Measurements from ENCODE around the gene POU2F1.

DNA sequence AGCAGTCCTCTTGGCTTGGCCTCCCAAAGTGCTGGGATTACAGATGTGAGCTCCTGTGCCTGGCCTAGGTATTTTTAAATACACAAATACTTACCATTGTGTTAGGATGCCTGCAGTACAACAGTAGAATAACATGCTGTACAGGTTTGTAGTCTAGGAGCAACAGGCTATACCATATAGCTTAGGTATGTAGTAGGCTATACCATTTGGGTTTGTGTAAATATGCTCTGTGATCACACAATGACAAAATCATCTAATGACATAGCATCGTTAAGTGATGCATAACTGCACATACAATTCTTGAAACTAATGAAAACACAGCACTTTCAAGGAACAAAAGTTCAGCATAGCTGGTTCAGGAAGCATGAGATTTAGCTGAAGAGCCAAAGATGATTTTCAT lies 12.7 kb downstream of the POU2F1 start:
- TF ChIP-seq, protein P1, sequence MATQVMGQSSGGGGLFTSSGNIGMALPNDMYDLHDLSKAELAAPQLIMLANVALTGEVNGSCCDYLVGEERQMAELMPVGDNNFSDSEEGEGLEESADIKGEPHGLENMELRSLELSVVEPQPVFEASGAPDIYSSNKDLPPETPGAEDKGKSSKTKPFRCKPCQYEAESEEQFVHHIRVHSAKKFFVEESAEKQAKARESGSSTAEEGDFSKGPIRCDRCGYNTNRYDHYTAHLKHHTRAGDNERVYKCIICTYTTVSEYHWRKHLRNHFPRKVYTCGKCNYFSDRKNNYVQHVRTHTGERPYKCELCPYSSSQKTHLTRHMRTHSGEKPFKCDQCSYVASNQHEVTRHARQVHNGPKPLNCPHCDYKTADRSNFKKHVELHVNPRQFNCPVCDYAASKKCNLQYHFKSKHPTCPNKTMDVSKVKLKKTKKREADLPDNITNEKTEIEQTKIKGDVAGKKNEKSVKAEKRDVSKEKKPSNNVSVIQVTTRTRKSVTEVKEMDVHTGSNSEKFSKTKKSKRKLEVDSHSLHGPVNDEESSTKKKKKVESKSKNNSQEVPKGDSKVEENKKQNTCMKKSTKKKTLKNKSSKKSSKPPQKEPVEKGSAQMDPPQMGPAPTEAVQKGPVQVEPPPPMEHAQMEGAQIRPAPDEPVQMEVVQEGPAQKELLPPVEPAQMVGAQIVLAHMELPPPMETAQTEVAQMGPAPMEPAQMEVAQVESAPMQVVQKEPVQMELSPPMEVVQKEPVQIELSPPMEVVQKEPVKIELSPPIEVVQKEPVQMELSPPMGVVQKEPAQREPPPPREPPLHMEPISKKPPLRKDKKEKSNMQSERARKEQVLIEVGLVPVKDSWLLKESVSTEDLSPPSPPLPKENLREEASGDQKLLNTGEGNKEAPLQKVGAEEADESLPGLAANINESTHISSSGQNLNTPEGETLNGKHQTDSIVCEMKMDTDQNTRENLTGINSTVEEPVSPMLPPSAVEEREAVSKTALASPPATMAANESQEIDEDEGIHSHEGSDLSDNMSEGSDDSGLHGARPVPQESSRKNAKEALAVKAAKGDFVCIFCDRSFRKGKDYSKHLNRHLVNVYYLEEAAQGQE (IDR thresholded peaks at IDR 0.05; ENCODE audit: unreplicated experiment): no peak
- TF ChIP-seq JUNB (IDR thresholded peaks at IDR 0.05; ENCODE audit: unreplicated experiment): no peak
- TF ChIP-seq EZH2 (IDR thresholded peaks at IDR 0.05; ENCODE audit: low read depth, unreplicated experiment): no peak
- TF ChIP-seq, protein P2, sequence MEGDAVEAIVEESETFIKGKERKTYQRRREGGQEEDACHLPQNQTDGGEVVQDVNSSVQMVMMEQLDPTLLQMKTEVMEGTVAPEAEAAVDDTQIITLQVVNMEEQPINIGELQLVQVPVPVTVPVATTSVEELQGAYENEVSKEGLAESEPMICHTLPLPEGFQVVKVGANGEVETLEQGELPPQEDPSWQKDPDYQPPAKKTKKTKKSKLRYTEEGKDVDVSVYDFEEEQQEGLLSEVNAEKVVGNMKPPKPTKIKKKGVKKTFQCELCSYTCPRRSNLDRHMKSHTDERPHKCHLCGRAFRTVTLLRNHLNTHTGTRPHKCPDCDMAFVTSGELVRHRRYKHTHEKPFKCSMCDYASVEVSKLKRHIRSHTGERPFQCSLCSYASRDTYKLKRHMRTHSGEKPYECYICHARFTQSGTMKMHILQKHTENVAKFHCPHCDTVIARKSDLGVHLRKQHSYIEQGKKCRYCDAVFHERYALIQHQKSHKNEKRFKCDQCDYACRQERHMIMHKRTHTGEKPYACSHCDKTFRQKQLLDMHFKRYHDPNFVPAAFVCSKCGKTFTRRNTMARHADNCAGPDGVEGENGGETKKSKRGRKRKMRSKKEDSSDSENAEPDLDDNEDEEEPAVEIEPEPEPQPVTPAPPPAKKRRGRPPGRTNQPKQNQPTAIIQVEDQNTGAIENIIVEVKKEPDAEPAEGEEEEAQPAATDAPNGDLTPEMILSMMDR (conservative IDR thresholded peaks at IDR 0.05; ENCODE audit: low read depth in 2 of 2): no peak
- no peak for TF ChIP-seq POLR2AphosphoS5 (IDR thresholded peaks at IDR 0.05; ENCODE audit: low read depth)
- TF ChIP-seq EZH2phosphoT487 (IDR thresholded peaks at IDR 0.05; ENCODE audit: unreplicated experiment): no peak
- TF ChIP-seq, protein P3, sequence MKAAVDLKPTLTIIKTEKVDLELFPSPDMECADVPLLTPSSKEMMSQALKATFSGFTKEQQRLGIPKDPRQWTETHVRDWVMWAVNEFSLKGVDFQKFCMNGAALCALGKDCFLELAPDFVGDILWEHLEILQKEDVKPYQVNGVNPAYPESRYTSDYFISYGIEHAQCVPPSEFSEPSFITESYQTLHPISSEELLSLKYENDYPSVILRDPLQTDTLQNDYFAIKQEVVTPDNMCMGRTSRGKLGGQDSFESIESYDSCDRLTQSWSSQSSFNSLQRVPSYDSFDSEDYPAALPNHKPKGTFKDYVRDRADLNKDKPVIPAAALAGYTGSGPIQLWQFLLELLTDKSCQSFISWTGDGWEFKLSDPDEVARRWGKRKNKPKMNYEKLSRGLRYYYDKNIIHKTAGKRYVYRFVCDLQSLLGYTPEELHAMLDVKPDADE (IDR thresholded peaks at IDR 0.05): no peak
